ENCODE measurements around the gene LAMB3. TPM values are rescaled to one million over a fixed set of nuclear protein-coding genes. Genes with fewer than 3 reads are reported as not detected.

LAMB3 gene
- total RNA-seq, 3 donors from 2014 or later, result 40.3 to 142 (median 62.1) TPM

DNA sequence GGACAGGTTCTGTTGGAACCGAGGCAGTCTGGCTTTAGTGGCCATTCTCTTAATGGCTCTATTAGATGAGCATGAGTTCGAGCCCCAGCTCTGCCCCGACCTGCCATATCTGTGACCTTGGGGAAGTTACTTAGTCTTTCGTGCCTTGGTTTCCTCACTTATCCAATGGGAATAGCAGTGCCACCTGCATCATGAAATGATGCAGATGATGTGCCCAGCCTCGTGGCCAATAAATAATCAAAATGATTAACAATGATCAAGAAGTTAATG is 38.1 kb downstream of the LAMB3 start:
- Histone ChIP-seq H3K4me3 (no peak overlapping the region), H3K36me3 (ENCODE audit: low read depth) (no peaks in the 10 kb centered on the region), H3K4me1 (ENCODE audit: low read depth) (peaks cover 6% of the 10 kb centered on the region), H3K9me3 (no peaks in the 10 kb centered on the region)
- intact Hi-C loops (cut with DNase I, micrococcal nuclease), result no loop called here
- DNase-seq, result no peak
- TF ChIP-seq, protein P1, sequence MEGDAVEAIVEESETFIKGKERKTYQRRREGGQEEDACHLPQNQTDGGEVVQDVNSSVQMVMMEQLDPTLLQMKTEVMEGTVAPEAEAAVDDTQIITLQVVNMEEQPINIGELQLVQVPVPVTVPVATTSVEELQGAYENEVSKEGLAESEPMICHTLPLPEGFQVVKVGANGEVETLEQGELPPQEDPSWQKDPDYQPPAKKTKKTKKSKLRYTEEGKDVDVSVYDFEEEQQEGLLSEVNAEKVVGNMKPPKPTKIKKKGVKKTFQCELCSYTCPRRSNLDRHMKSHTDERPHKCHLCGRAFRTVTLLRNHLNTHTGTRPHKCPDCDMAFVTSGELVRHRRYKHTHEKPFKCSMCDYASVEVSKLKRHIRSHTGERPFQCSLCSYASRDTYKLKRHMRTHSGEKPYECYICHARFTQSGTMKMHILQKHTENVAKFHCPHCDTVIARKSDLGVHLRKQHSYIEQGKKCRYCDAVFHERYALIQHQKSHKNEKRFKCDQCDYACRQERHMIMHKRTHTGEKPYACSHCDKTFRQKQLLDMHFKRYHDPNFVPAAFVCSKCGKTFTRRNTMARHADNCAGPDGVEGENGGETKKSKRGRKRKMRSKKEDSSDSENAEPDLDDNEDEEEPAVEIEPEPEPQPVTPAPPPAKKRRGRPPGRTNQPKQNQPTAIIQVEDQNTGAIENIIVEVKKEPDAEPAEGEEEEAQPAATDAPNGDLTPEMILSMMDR (IDR thresholded peaks at IDR 0.05), result no peak
- no peak for ATAC-seq

DNA sequence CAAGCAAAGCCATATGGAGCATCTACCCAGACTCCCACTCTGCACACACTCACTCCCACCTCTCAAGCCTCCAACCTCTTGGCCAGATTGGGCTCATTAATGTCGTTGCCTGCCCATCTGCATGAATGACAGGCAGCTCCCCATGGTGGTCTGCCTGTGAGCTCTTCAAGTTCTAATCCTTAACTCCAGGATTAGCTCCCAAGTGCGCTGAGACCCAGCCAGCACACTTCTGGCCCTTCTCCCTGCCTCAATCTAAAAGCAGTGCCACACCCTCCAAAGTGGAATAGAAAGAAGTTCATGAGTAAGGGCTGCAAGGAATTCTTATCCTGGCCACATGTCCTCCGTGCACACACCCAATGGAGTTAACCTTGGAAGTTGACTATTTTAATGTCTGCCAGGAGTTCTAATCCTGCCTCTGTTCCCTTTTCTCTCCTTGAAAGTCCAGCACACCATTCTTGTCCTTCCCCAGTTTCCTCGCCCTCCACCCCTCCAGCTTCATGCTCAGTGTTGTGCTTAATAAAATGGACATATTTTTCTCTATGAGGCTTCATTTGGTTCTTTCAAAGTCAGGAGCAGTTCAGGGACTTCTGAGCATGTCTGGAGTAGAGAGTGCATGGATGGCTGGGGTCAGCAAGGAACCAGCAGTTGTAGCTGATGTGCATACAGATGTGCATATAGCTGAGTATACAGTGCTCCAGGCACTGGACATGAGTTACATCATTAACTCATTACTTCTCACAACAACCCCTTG is 38.6 kb downstream of the LAMB3 start:
- Histone ChIP-seq H3K9me3 (no peaks in the 10 kb centered on the region), H3K36me3 (ENCODE audit: low read depth) (no peaks in the 10 kb centered on the region), H3K4me3 (no peak overlapping the region), H3K4me1 (ENCODE audit: low read depth) (peaks cover 2% of the 10 kb centered on the region)
- ATAC-seq (no peak), DNase-seq (no peak)
- TF ChIP-seq, protein P1 (IDR thresholded peaks at IDR 0.05), result no peak
- intact Hi-C loops (cut with DNase I, micrococcal nuclease), result no loop called here

DNA sequence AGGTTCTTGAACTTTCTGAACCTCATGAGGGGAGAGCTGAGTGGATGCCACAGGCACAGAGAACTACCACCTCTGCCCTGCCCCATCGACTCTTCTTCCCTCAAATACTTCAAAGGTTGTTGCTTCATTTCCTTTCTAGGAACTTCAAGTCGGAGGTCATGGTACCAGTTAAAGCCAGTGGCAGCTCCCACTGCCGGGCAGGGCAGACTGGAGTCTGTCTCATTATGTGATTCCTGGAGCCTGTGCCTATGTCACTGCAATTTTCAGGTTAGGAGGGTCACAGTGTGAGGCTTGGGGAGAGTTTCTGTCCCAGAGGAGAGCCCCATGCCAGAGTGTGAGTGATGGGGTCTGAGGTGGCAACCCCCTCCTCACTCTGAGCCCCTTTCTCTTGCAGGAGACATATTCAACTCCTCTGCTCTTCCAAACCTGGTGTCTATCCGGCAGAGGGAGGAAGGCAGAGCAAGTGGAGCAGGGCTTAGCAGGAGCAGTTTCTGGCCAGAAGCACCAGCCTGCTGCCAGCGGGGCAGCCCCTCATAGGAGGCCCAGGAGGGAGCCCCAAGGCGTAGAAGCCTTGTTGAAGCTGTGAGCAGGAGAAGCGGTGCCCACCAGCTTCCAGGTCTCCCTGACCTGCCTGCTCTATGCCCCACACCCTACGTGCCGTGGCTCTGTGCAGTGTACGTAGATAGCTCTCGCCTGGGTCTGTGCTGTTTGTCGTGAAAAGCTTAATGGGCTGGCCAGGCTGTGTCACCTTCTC is 39.4 kb downstream of the LAMB3 start:
- ATAC-seq, result peak; percentile 12
- intact Hi-C loops (cut with DNase I, micrococcal nuclease), result no loop called here
- TF ChIP-seq, protein P1 (IDR thresholded peaks at IDR 0.05), result no peak
- no peak overlapping the region for H3K4me3 ChIP-seq
- H3K4me1 ChIP-seq (ENCODE audit: low read depth), result no peaks in the 10 kb centered on the region
- H3K9me3 ChIP-seq, result no peaks in the 10 kb centered on the region
- DNase-seq, result no peak
- no peaks in the 10 kb centered on the region for H3K36me3 ChIP-seq (ENCODE audit: low read depth)

DNA sequence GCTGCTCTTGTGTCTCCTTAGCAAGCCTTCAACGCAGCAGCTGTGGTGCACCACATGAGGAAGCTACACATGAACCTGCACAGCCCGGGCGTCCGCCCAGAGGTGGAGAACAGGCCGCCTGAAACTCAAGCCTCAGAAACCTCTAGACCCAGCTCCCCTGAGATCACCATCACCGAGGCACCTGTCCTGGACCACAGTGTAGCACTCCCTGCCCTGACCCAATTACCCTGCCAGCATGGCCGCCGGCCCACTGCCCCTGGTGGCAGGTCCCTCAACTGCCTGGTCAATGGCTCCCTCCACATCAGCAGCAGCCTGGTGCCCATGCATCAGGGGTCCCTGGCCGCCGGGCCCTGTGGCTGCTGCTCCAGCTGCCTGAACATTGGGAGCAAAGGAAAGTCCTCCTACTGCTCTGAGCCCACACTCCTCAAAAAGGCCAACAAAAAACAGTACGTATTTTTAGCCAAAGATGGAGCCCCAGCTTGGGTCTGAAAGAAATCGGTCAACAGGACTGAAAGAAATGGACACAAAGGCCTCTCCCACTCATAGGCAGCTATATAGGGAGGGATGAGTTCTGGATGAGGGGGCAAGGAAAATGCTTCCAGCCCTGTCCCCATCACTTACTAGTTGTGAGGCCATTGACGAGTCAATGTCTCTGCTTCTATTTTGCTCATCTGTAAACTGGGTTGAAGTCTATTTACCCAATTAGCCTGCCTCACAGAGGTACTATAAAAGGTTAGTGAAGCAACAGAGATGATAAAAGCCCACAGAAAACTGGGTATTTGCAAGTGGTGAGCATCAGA is 40.3 kb downstream of the LAMB3 start:
- intact Hi-C loops (cut with DNase I, micrococcal nuclease), result no loop called here
- Histone ChIP-seq H3K36me3 (ENCODE audit: low read depth) (no peaks in the 10 kb centered on the region), H3K9me3 (no peaks in the 10 kb centered on the region), H3K4me3 (no peak overlapping the region), H3K4me1 (ENCODE audit: low read depth) (no peaks in the 10 kb centered on the region)
- TF ChIP-seq, protein P1 (IDR thresholded peaks at IDR 0.05), result no peak
- DNase-seq (no peak), ATAC-seq (no peak)

DNA sequence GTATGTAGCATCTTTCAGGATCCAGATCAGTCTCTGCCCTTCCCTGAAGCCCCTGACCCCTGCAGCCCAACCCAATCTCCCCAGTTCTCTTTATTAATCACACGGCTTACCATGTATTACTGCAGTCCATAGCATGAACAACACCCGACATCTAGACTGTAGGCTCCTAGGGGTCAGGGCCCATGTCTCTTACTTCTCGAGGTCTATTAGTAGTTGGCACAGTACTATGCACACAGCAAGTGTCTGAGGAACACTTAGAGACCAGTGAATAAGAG is 41.7 kb downstream of the LAMB3 start:
- TF ChIP-seq, protein P1 (IDR thresholded peaks at IDR 0.05), result no peak
- Histone ChIP-seq H3K9me3 (no peaks in the 10 kb centered on the region), H3K4me1 (ENCODE audit: low read depth) (no peaks in the 10 kb centered on the region), H3K36me3 (ENCODE audit: low read depth) (no peaks in the 10 kb centered on the region), H3K4me3 (no peak overlapping the region)
- intact Hi-C loops (cut with DNase I, micrococcal nuclease), result no loop called here
- DNase-seq (no peak), ATAC-seq (no peak)
